ENCODE data around the gene DLGAP4.

DLGAP4 gene

GRCh38 chr20:36279362-36279761 is 26.8 kb upstream of the DLGAP4 start:
- Histone ChIP-seq H3K27me3 (ENCODE audit: control insufficient read depth, insufficient read depth, low read length) (no peaks in the 10 kb centered on the region), H3K9me3 (ENCODE audit: control insufficient read depth, insufficient read depth, low read length) (no peaks in the 10 kb centered on the region), H3K36me3 (ENCODE audit: control insufficient read depth, insufficient read depth, low read length) (no peaks in the 10 kb centered on the region), H3K4me3 (ENCODE audit: low read depth, low read length) (no peak overlapping the region), H3K4me1 (ENCODE audit: control insufficient read depth, insufficient read depth, low read length) (no peaks in the 10 kb centered on the region), H3K27ac (ENCODE audit: low read depth, low read length) (no peak overlapping the region), H3K9ac (ENCODE audit: low read depth, low read length) (no peak overlapping the region)

GRCh38 chr20:36279776-36280175 is 26.4 kb upstream of the DLGAP4 start:
- Histone ChIP-seq H3K27me3 (ENCODE audit: control insufficient read depth, insufficient read depth, low read length) (no peaks in the 10 kb centered on the region), H3K27ac (ENCODE audit: low read depth, low read length) (no peak overlapping the region), H3K9me3 (ENCODE audit: control insufficient read depth, insufficient read depth, low read length) (no peaks in the 10 kb centered on the region), H3K36me3 (ENCODE audit: control insufficient read depth, insufficient read depth, low read length) (no peaks in the 10 kb centered on the region), H3K4me1 (ENCODE audit: control insufficient read depth, insufficient read depth, low read length) (no peaks in the 10 kb centered on the region), H3K4me3 (ENCODE audit: low read depth, low read length) (no peak overlapping the region), H3K9ac (ENCODE audit: low read depth, low read length) (no peak overlapping the region)

GRCh38 chr20:36281785-36282380 is 24.3 kb upstream of the DLGAP4 start:
- no peaks in the 10 kb centered on the region for H3K36me3 ChIP-seq (ENCODE audit: control insufficient read depth, insufficient read depth, low read length)
- H3K27ac ChIP-seq (ENCODE audit: low read depth, low read length), result no peak overlapping the region
- H3K9me3 ChIP-seq (ENCODE audit: control insufficient read depth, insufficient read depth, low read length), result no peaks in the 10 kb centered on the region
- no peaks in the 10 kb centered on the region for H3K27me3 ChIP-seq (ENCODE audit: control insufficient read depth, insufficient read depth, low read length)
- H3K4me3 ChIP-seq (ENCODE audit: low read depth, low read length), result no peak overlapping the region
- no peak overlapping the region for H3K9ac ChIP-seq (ENCODE audit: low read depth, low read length)
- no peaks in the 10 kb centered on the region for H3K4me1 ChIP-seq (ENCODE audit: control insufficient read depth, insufficient read depth, low read length)

- Histone ChIP-seq H3K9me3 (ENCODE audit: control insufficient read depth, insufficient read depth, low read length) (no peaks in the 10 kb centered on the region), H3K9ac (ENCODE audit: low read depth, low read length) (no peak overlapping the region), H3K27ac (ENCODE audit: low read depth, low read length) (no peak overlapping the region), H3K4me3 (ENCODE audit: low read depth, low read length) (no peak overlapping the region), H3K27me3 (ENCODE audit: control insufficient read depth, insufficient read depth, low read length) (no peaks in the 10 kb centered on the region), H3K4me1 (ENCODE audit: control insufficient read depth, insufficient read depth, low read length) (no peaks in the 10 kb centered on the region), H3K36me3 (ENCODE audit: control insufficient read depth, insufficient read depth, low read length) (no peaks in the 10 kb centered on the region)
Observed at GRCh38 chr20:36284751-36285150, 21.4 kb upstream of the DLGAP4 start.

GRCh38 chr20:36285746-36286447 is 20.2 kb upstream of the DLGAP4 start:
- no peaks in the 10 kb centered on the region; the same call in 1 of the 2 replicates for H3K27me3 ChIP-seq (ENCODE audit: control insufficient read depth, insufficient read depth, low read length)
- H3K9ac ChIP-seq (ENCODE audit: low read depth, low read length), result no peak overlapping the region
- no peak overlapping the region for H3K4me3 ChIP-seq (ENCODE audit: low read depth, low read length)
- H3K27ac ChIP-seq (ENCODE audit: low read depth, low read length), result no peak overlapping the region
- H3K4me1 ChIP-seq (ENCODE audit: control insufficient read depth, insufficient read depth, low read length), result no peaks in the 10 kb centered on the region
- H3K36me3 ChIP-seq (ENCODE audit: control insufficient read depth, insufficient read depth, low read length), result no peaks in the 10 kb centered on the region
- no peaks in the 10 kb centered on the region for H3K9me3 ChIP-seq (ENCODE audit: control insufficient read depth, insufficient read depth, low read length)

- Histone ChIP-seq H3K27ac (ENCODE audit: low read depth, low read length) (no peak overlapping the region), H3K36me3 (ENCODE audit: control insufficient read depth, insufficient read depth, low read length) (no peaks in the 10 kb centered on the region), H3K4me1 (ENCODE audit: control insufficient read depth, insufficient read depth, low read length) (no peaks in the 10 kb centered on the region), H3K9me3 (ENCODE audit: control insufficient read depth, insufficient read depth, low read length) (no peaks in the 10 kb centered on the region), H3K27me3 (ENCODE audit: control insufficient read depth, insufficient read depth, low read length) (0 out of 2 replicates have a peak, but pooled peaks cover 6% of the 10 kb centered on the region), H3K9ac (ENCODE audit: low read depth, low read length) (no peak overlapping the region), H3K4me3 (ENCODE audit: low read depth, low read length) (no peak overlapping the region)
Observed at GRCh38 chr20:36297656-36298055, 8.5 kb upstream of the DLGAP4 start.

GRCh38 chr20:36298061-36298460 is 8.1 kb upstream of the DLGAP4 start:
- Histone ChIP-seq H3K36me3 (ENCODE audit: control insufficient read depth, insufficient read depth, low read length) (no peaks in the 10 kb centered on the region), H3K27ac (ENCODE audit: low read depth, low read length) (no peak overlapping the region), H3K27me3 (ENCODE audit: control insufficient read depth, insufficient read depth, low read length) (0 out of 2 replicates have a peak, but pooled peaks cover 6% of the 10 kb centered on the region), H3K9ac (ENCODE audit: low read depth, low read length) (no peak overlapping the region), H3K9me3 (ENCODE audit: control insufficient read depth, insufficient read depth, low read length) (no peaks in the 10 kb centered on the region), H3K4me3 (ENCODE audit: low read depth, low read length) (no peak overlapping the region), H3K4me1 (ENCODE audit: control insufficient read depth, insufficient read depth, low read length) (no peaks in the 10 kb centered on the region)

GRCh38 chr20:36298795-36299339 is 7.3 kb upstream of the DLGAP4 start:
- Histone ChIP-seq H3K4me1 (ENCODE audit: control insufficient read depth, insufficient read depth, low read length) (no peaks in the 10 kb centered on the region), H3K27ac (ENCODE audit: low read depth, low read length) (no peak overlapping the region), H3K4me3 (ENCODE audit: low read depth, low read length) (no peak overlapping the region), H3K9ac (ENCODE audit: low read depth, low read length) (no peak overlapping the region), H3K9me3 (ENCODE audit: control insufficient read depth, insufficient read depth, low read length) (no peaks in the 10 kb centered on the region), H3K27me3 (ENCODE audit: control insufficient read depth, insufficient read depth, low read length) (0 out of 2 replicates have a peak, but pooled peaks cover 13% of the 10 kb centered on the region), H3K36me3 (ENCODE audit: control insufficient read depth, insufficient read depth, low read length) (no peaks in the 10 kb centered on the region)

GRCh38 chr20:36299459-36299858 is 6.7 kb upstream of the DLGAP4 start:
- Histone ChIP-seq H3K4me3 (ENCODE audit: low read depth, low read length) (no peak overlapping the region), H3K4me1 (ENCODE audit: control insufficient read depth, insufficient read depth, low read length) (no peaks in the 10 kb centered on the region), H3K9ac (ENCODE audit: low read depth, low read length) (no peak overlapping the region), H3K27me3 (ENCODE audit: control insufficient read depth, insufficient read depth, low read length) (0 out of 2 replicates have a peak, but pooled peaks cover 18% of the 10 kb centered on the region), H3K36me3 (ENCODE audit: control insufficient read depth, insufficient read depth, low read length) (no peaks in the 10 kb centered on the region), H3K9me3 (ENCODE audit: control insufficient read depth, insufficient read depth, low read length) (no peaks in the 10 kb centered on the region), H3K27ac (ENCODE audit: low read depth, low read length) (no peak overlapping the region)

- no peak overlapping the region for H3K4me3 ChIP-seq (ENCODE audit: low read depth, low read length)
- no peaks in the 10 kb centered on the region for H3K9me3 ChIP-seq (ENCODE audit: control insufficient read depth, insufficient read depth, low read length)
- 0 out of 2 replicates have a peak, but pooled peaks cover 3% of the 10 kb centered on the region for H3K4me1 ChIP-seq (ENCODE audit: control insufficient read depth, insufficient read depth, low read length)
- no peak overlapping the region for H3K9ac ChIP-seq (ENCODE audit: low read depth, low read length)
- peaks cover 35% of the 10 kb centered on the region for H3K27me3 ChIP-seq (ENCODE audit: control insufficient read depth, insufficient read depth, low read length)
- no peaks in the 10 kb centered on the region for H3K36me3 ChIP-seq (ENCODE audit: control insufficient read depth, insufficient read depth, low read length)
- H3K27ac ChIP-seq (ENCODE audit: low read depth, low read length), result no peak overlapping the region
Observed at GRCh38 chr20:36301359-36302119, 4.6 kb upstream of the DLGAP4 start.

Data from HUES48 (cell line).